OCI-LY3 (cell line): ENCODE data around the gene GRAMD2B.

Experiments
- H2AFZ ChIP-seq: fragments of 200-600, 300-600 bp; shearing (Covaris generic); 2 replicates; pipeline ENCODE4 v1.6.0; 2014; ENCODE audit warnings: antibody characterized with exemption, low read depth, low read length
- H3K27ac ChIP-seq: fragments of 200-600, 300-600 bp; sonication (generic); 2 replicates; pipeline ENCODE4 v1.5.1; 2014; ENCODE audit warnings: mild to moderate bottlenecking, low read length, moderate library complexity, mixed read lengths
- H3K27me3 ChIP-seq: fragments of 200-600, 300-600 bp; sonication (generic); 2 replicates; pipeline ENCODE4 v1.6.1; 2014; ENCODE audit warnings: low read depth, low read length, mixed read lengths
- H3K36me3 ChIP-seq: fragments of 200-600, 300-600 bp; sonication (generic); replicated peaks from 2 replicates; pipeline ENCODE3; 2014; ENCODE audit warnings: low read depth, low read length, mixed read lengths
- H3K4me1 ChIP-seq: fragments of 300-600, 200-600 bp; sonication (generic); 2 replicates; pipeline ENCODE4 v1.6.1; 2014; ENCODE audit warnings: low read length, mixed read lengths
- H3K4me2 ChIP-seq: fragments of 200-600, 300-600 bp; sonication (generic); 2 replicates; pipeline ENCODE4 v1.6.1; 2014; ENCODE audit warnings: low read length, mixed read lengths
- H3K4me3 ChIP-seq: fragments of 300-600, 200-600 bp; sonication (generic); 2 replicates; pipeline ENCODE4 v1.5.1; 2014; ENCODE audit warnings: antibody characterized with exemption, mild to moderate bottlenecking, low read length, moderate library complexity
- H3K79me2 ChIP-seq: fragments of 300-600, 200-600 bp; shearing (Covaris generic); 2 replicates; pipeline ENCODE4 v1.6.1; 2014; ENCODE audit warnings: mild to moderate bottlenecking, low read length, mixed read lengths
- H3K9ac ChIP-seq: fragments of 300-600, 200-600 bp; shearing (Covaris generic); 2 replicates; pipeline ENCODE4 v1.6.0; 2014; ENCODE audit warnings: mild to moderate bottlenecking, low read length, moderate library complexity
- H3K9me3 ChIP-seq: fragments of 200-600, 300-600 bp; shearing (Covaris generic); 2 replicates; pipeline ENCODE4 v1.6.1; 2014; ENCODE audit warnings: low read length, mixed read lengths; ENCODE audit not compliant: insufficient read depth
- H4K20me1 ChIP-seq: fragments of 200-600, 300-600 bp; sonication (generic); 2 replicates; pipeline ENCODE4 v1.6.1; 2016; ENCODE audit warnings: low read length, mixed read lengths; ENCODE audit not compliant: insufficient read depth
- CTCF ChIP-seq: fragments of 200-600, 300-600 bp; sonication (generic); IDR thresholded peaks from 2 replicates; pipeline ENCODE4 v1.5.1; 2014; ENCODE audit warnings: antibody characterized with exemption, low read length, low read depth
- EZH2phosphoT487 ChIP-seq: fragments of 200-600 bp; shearing (Covaris generic); IDR thresholded peaks from 2 replicates; pipeline ENCODE4 v1.6.1; 2018; ENCODE audit warnings: antibody characterized with exemption, mixed run types, low read depth

The GRAMD2B gene

GRCh38 chr5:126413856-126414255 lies 9.4 kb upstream of the GRAMD2B start:
- Histone ChIP-seq H3K4me3 (no peak overlapping the region), H3K4me2 (no peak overlapping the region), H3K36me3 (peaks cover 5% of the 10 kb centered on the region), H2AFZ (no peak overlapping the region), H3K27me3 (no peaks in the 10 kb centered on the region), H4K20me1 (no peaks in the 10 kb centered on the region), H3K27ac (no peak overlapping the region), H3K79me2 (no peaks in the 10 kb centered on the region), H3K9ac (no peak overlapping the region), H3K4me1 (peaks cover 7% of the 10 kb centered on the region), H3K9me3 (no peaks in the 10 kb centered on the region; the same call in 1 of the 2 replicates)
- no peak for TF ChIP-seq EZH2phosphoT487
- no peak for TF ChIP-seq CTCF

GRCh38 chr5:126414874-126415502 lies 8.2 kb upstream of the GRAMD2B start:
- no peak overlapping the region for H2AFZ ChIP-seq
- H3K79me2 ChIP-seq, result no peaks in the 10 kb centered on the region
- H3K9ac ChIP-seq, result no peak overlapping the region
- no peaks in the 10 kb centered on the region for H4K20me1 ChIP-seq
- H3K36me3 ChIP-seq, result peaks cover 5% of the 10 kb centered on the region
- H3K4me3 ChIP-seq, result no peak overlapping the region
- TF ChIP-seq EZH2phosphoT487 (no peak), CTCF (no peak)
- no peaks in the 10 kb centered on the region for H3K27me3 ChIP-seq
- no peak overlapping the region for H3K27ac ChIP-seq
- H3K9me3 ChIP-seq, result no peaks in the 10 kb centered on the region; the same call in 1 of the 2 replicates
- H3K4me2 ChIP-seq, result no peak overlapping the region
- peaks cover 14% of the 10 kb centered on the region for H3K4me1 ChIP-seq

- Histone ChIP-seq H4K20me1 (no peaks in the 10 kb centered on the region), H3K4me3 (no peak overlapping the region), H3K79me2 (no peaks in the 10 kb centered on the region), H3K4me2 (no peak overlapping the region), H3K27me3 (no peaks in the 10 kb centered on the region), H3K9me3 (no peaks in the 10 kb centered on the region; the same call in 1 of the 2 replicates), H3K4me1 (peaks cover 14% of the 10 kb centered on the region), H3K36me3 (peaks cover 5% of the 10 kb centered on the region), H3K9ac (no peak overlapping the region), H3K27ac (no peak overlapping the region), H2AFZ (no peak overlapping the region)
- TF ChIP-seq CTCF (no peak), EZH2phosphoT487 (no peak)
These were observed 7.4 kb upstream of the GRAMD2B start for GRCh38 chr5:126415789-126416188.

GRCh38 chr5:126416266-126416925 lies 6.8 kb upstream of the GRAMD2B start:
- Histone ChIP-seq H3K27ac (no peak overlapping the region), H3K36me3 (peaks cover 5% of the 10 kb centered on the region), H2AFZ (no peak overlapping the region), H4K20me1 (no peaks in the 10 kb centered on the region), H3K27me3 (no peaks in the 10 kb centered on the region), H3K9ac (no peak overlapping the region), H3K9me3 (no peaks in the 10 kb centered on the region; the same call in 1 of the 2 replicates), H3K4me1 (peaks cover 14% of the 10 kb centered on the region), H3K4me3 (no peak overlapping the region), H3K79me2 (no peaks in the 10 kb centered on the region), H3K4me2 (no peak overlapping the region)
- TF ChIP-seq CTCF (no peak), EZH2phosphoT487 (no peak)
